Keratinocyte (primary cell): ENCODE results near the gene RACGAP1. TPM values are rescaled to one million over a fixed set of nuclear protein-coding genes. Genes with fewer than 3 reads are reported as not detected.
A peak's percentile ranks its signal among the peaks of the same experiment; 100 is the strongest.

Experiments
- DNase-seq: peaks from one replicate; pipeline ENCODE4 v3.0.0-alpha.2; 2011; ENCODE audit warnings: low read depth, missing footprints, low spot score
- FAIRE-seq: peaks from 2 replicates; lab custom pipeline; 2011; peaks lifted over from hg19 to GRCh38; lab: Jason Lieb, UNC
- H2AFZ ChIP-seq: 2 replicates; pipeline ENCODE4 v1.6.0; 2012; ENCODE audit warnings: low read length, control low read depth, inconsistent platforms; ENCODE audit not compliant: control insufficient read depth
- H3K27ac ChIP-seq: 2 replicates; pipeline ENCODE4 v1.5.1; 2011; ENCODE audit warnings: low read length; ENCODE audit not compliant: control insufficient read depth, insufficient read depth
- H3K27me3 ChIP-seq: 3 replicates; pipeline ENCODE4 v1.6.0; 2011; ENCODE audit warnings: low read length; ENCODE audit not compliant: control insufficient read depth, insufficient read depth; ENCODE audit errors: extremely low read depth
- H3K36me3 ChIP-seq, 2 experiments: 2 replicates in 1 of 2; 3 replicates in 1 of 2; pipeline ENCODE4 v1.5.1; 2011; ENCODE audit warnings: low read length in 2 of 2, mild to moderate bottlenecking in 1 of 2; ENCODE audit not compliant: control insufficient read depth in 2 of 2, insufficient read depth in 2 of 2; ENCODE audit errors: extremely low read depth in 1 of 2
- H3K4me1 ChIP-seq: 3 replicates; pipeline ENCODE4 v1.5.1; 2011; ENCODE audit warnings: low read length; ENCODE audit not compliant: control insufficient read depth, insufficient read depth; ENCODE audit errors: extremely low read depth
- H3K4me2 ChIP-seq: 3 replicates; pipeline ENCODE4 v1.6.0; 2011; ENCODE audit warnings: low read depth, low read length; ENCODE audit not compliant: control insufficient read depth, insufficient read depth; ENCODE audit errors: extremely low read depth
- H3K4me3 ChIP-seq, 3 experiments: fragments of 200-600 bp in 1 of 3; sonication (generic) in 1 of 3; 2 replicates in 2 of 3; 3 replicates in 1 of 3; pipeline ENCODE4 v1.5.1; 2011 to 2016; ENCODE audit warnings: low read length in 3 of 3, mild to moderate bottlenecking in 3 of 3, control low read depth in 2 of 3, inconsistent platforms in 1 of 3, low read depth in 1 of 3, mixed read lengths in 1 of 3, mixed run types in 1 of 3, moderate library complexity in 1 of 3; ENCODE audit not compliant: control insufficient read depth in 2 of 3, insufficient read depth in 2 of 3; ENCODE audit errors: extremely low read depth in 1 of 3
- H3K79me2 ChIP-seq: 2 replicates; pipeline ENCODE4 v1.6.0; 2012; ENCODE audit warnings: low read length; ENCODE audit not compliant: control insufficient read depth, insufficient read depth
- H3K9ac ChIP-seq: 3 replicates; pipeline ENCODE4 v1.6.0; 2011; ENCODE audit warnings: low read length; ENCODE audit not compliant: control insufficient read depth, insufficient read depth; ENCODE audit errors: extremely low read depth
- H3K9me1 ChIP-seq: 3 replicates; pipeline ENCODE4 v1.6.0; 2011; ENCODE audit warnings: low read length; ENCODE audit not compliant: control insufficient read depth, insufficient read depth; ENCODE audit errors: extremely low read depth
- H3K9me3 ChIP-seq: 2 replicates; pipeline ENCODE4 v1.5.1; 2012; ENCODE audit warnings: low read depth, low read length; ENCODE audit not compliant: control insufficient read depth
- H4K20me1 ChIP-seq: 3 replicates; pipeline ENCODE4 v1.6.0; 2011; ENCODE audit warnings: low read length; ENCODE audit not compliant: control insufficient read depth, insufficient read depth; ENCODE audit errors: extremely low read depth
- CTCF ChIP-seq, 3 experiments: IDR thresholded peaks in 1 of 3; conservative IDR thresholded peaks in 1 of 3; optimal IDR thresholded peaks in 1 of 3; 2 replicates in 2 of 3; 3 replicates in 1 of 3; pipeline versions ENCODE3 to v1.5.1; 2011; ENCODE audit warnings: low read length in 3 of 3, mild to moderate bottlenecking in 3 of 3, moderate library complexity in 2 of 3, control low read depth in 1 of 3, inconsistent platforms in 1 of 3; ENCODE audit not compliant: insufficient read depth in 2 of 3; ENCODE audit errors: extremely low read depth in 1 of 3
- EZH2 ChIP-seq: IDR thresholded peaks from one replicate; pipeline ENCODE4 v1.6.1; 2012; ENCODE audit warnings: inconsistent platforms, mild to moderate bottlenecking, low read length, moderate library complexity
- dilution Hi-C: fragments of 300-500 bp; cut with MboI; formaldehyde crosslinking; loops from one replicate; pipeline ENCODE4 v1.7.0; 2020; ENCODE audit warnings: low sequenced_read_pairs; ENCODE audit not compliant: extremely low pct_ligation_motif_present
- polyA plus RNA-seq, 5 experiments: library from polyadenylated mRNA; depleted of rRNA in 3 of 5; stranded (reverse) in 3 of 5; stranded (forward) in 1 of 5; unstranded in 1 of 5; fragments of >200 nt; gene quantifications; 1 replicate in 1 of 5; 2 replicates in 3 of 5; 3 replicates in 1 of 5; pipeline versions ENCODE4 v1.2.1 to v1.2.3, GENCODE V29; 2011 to 2012; ENCODE audit warnings: missing spikeins in 2 of 5, low read depth in 1 of 5, low replicate concordance in 1 of 5

The RACGAP1 gene
- polyA plus RNA-seq, 1 donor (not counting 4 experiments of a cell fraction or from before 2014, with no cell fraction given) = 57.1 TPM

GRCh38 chr12:50040657-50041056, 15.4 kb upstream of the RACGAP1 start:
- no peak overlapping the region for H3K27ac ChIP-seq
- H3K9ac ChIP-seq = no peak overlapping the region
- H2AFZ ChIP-seq = no peak overlapping the region
- H3K9me1 ChIP-seq = no peaks in the 10 kb centered on the region
- no peaks in the 10 kb centered on the region for H3K9me3 ChIP-seq
- TF ChIP-seq CTCF (optimal IDR thresholded peaks at IDR 0.05 in 1 of 3, IDR thresholded peaks at IDR 0.05 in 1 of 3, conservative IDR thresholded peaks at IDR 0.05 in 1 of 3; ENCODE audit: extremely low read depth in 1 of 3, insufficient read depth in 2 of 3, low read length in 3 of 3) (no peak), EZH2 (no peak)
- FAIRE-seq (no peak), DNase-seq (no peak)
- no peaks in the 10 kb centered on the region for H3K36me3 ChIP-seq
- no peak overlapping the region for H3K4me2 ChIP-seq
- dilution Hi-C loops = no loop called here
- H3K4me1 ChIP-seq = peaks cover 9% of the 10 kb centered on the region
- H3K27me3 ChIP-seq = no peaks in the 10 kb centered on the region
- no peaks in the 10 kb centered on the region for H4K20me1 ChIP-seq
- H3K4me3 ChIP-seq = no peak overlapping the region
- no peaks in the 10 kb centered on the region for H3K79me2 ChIP-seq

DNA sequence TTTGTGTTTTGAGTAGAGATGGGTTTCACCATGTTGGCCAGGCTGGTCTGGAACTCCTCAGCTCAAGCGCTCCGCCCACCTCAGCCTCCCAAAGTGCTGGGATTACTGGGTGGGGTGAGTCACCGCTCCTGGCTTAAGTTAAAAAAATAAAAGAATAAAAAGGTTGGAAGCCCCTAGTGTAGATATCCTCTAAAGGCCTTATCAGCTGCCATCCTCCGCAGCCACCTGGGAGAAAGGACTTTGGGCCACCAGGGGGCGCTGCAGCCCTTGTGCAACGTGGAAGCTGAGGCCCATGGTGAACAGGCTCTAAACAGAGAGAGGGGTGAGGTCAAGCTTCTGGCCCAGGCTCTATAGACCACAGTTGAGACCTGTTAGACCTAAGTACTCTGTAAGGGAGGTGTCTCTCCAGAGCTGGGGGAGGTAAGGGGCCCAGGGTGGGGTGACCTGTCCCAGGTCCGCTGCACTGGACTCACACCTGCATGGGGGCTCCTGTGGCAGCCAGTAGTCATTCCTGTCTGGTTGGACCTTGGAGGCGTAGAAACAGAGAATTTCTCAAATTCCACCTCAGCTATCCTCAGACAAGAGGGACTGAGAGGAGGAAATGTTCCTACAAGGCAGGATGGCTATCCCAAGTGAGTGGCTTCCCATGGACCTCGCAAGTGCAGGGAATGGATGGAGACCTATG, 14.0 kb upstream of the RACGAP1 start:
- FAIRE-seq = peak; percentile 13
- Histone ChIP-seq H3K9ac (no peak overlapping the region), H3K36me3 (no peaks in the 10 kb centered on the region), H3K79me2 (no peaks in the 10 kb centered on the region), H3K27me3 (no peaks in the 10 kb centered on the region), H4K20me1 (no peaks in the 10 kb centered on the region), H3K4me3 (no peak overlapping the region), H3K9me1 (no peaks in the 10 kb centered on the region), H3K4me1 (peaks cover 11% of the 10 kb centered on the region), H3K4me2 (peak overlapping the region; percentile 37), H3K9me3 (no peaks in the 10 kb centered on the region), H2AFZ (peak overlapping the region; percentile 65), H3K27ac (peak overlapping the region; percentile 8)
- TF ChIP-seq EZH2 (no peak), CTCF (optimal IDR thresholded peaks at IDR 0.05 in 1 of 3, IDR thresholded peaks at IDR 0.05 in 1 of 3, conservative IDR thresholded peaks at IDR 0.05 in 1 of 3; ENCODE audit: extremely low read depth in 1 of 3, insufficient read depth in 2 of 3, low read length in 3 of 3) (peak; percentile 84 to 91 (median 87))
- DNase-seq = peak; percentile 73
- dilution Hi-C loops = no loop called here
